ENCODE measurements around the gene KRTAP3-1.
"Not testable (repeated sequence)": the region's sequence is repeated elsewhere in the genome, so short reads cannot be mapped to it uniquely, and the experiment has no call there.

The KRTAP3-1 gene

DNA sequence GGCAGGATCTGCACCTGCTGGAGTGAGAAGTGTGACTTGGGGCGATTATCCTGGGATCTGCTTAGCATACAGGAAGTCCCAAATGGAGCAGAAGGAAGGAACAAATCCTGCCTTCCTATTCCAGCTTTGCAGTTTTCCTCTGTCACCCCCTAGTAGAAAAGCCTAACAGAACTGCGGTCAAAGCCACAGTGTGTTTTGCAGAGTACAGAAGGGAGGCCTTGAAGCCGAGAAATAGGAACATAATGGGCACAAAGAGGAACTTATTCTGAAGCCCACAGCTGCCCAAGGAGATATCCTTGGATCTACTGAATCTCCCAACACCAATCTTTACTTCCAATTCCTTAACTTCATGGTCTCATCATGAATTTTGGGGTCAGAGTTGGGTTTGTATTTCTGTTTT, 9.6 kb upstream of the KRTAP3-1 start:
- no peak overlapping the region for H3K4me3 ChIP-seq (ENCODE audit: low read depth, low read length)
- no peak for DNase-seq (ENCODE audit: low read depth)

DNA sequence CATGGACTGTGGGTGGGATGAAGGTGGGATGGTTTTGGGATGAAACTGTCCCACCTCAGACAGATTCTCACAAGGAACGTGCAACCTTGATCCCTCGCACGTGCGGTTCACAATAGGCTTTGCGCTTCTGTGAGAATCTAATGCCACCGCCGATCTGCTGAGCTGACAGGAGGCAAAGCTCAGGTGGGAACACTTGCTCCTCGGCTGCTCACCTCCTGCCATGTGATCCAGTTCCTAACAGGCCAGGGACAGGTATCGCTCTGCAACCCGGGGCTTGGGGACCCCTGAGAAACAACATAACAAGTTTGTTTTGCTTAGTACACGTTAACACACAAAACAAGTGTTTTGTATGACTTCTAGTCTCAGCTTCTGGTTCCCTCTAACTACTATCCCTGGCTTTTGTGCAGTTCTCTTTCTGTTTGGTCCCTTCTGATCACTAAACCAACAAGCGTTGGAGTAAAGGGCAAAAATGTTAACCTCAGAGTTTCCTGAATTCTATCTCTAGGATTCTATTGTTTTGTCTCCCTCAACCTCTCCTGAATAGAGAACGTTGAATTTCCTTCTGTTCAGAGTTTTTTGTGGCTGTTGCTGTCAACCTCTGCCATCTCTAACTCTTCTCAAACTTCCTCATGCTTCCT, 7.8 kb upstream of the KRTAP3-1 start:
- H3K4me3 ChIP-seq (ENCODE audit: low read depth, low read length): no peak overlapping the region
- no peak for DNase-seq (ENCODE audit: low read depth)

DNA sequence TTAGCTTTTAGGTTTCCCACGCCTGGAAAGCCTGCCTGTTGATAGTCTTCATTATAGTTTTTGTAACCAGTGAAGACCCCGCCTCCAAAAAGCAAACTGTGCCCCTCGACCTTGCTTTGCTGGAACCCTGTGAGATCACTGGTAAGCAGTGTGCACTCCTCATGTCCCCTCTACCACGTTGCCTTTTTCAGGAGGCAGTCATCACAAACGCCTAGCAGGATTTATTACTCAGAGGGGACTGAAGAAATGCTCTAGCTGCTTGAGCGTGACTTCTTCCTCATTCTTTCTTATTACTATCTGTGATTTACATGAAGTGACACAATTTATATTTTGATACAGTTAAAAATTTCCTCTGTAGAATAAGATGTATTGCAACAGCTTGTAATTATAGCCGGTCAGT, 6.5 kb upstream of the KRTAP3-1 start:
- no peak for DNase-seq (ENCODE audit: low read depth)
- no peak overlapping the region for H3K4me3 ChIP-seq (ENCODE audit: low read depth, low read length)

DNA sequence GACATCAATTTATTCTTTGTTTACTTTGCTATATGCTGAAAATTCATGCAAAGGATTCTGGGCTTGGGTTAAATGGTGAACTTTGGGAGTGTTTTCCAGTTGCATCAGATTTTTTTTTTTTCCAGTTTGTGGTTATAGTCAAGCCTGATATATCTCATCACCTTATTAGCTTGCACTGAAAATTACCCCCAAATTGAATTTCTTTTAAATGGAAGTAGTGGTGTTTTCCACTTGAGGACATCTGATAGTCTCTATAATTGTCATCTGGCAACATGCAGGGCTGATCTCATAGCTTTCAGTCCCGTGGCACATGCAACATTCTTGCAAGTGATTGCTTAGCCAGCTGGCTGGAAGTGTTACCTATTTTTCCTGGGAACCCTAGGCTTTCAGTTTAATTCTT, 4.7 kb upstream of the KRTAP3-1 start:
- DNase-seq (ENCODE audit: low read depth): peak; percentile 24
- no peak overlapping the region for H3K4me3 ChIP-seq (ENCODE audit: low read depth, low read length)

DNA sequence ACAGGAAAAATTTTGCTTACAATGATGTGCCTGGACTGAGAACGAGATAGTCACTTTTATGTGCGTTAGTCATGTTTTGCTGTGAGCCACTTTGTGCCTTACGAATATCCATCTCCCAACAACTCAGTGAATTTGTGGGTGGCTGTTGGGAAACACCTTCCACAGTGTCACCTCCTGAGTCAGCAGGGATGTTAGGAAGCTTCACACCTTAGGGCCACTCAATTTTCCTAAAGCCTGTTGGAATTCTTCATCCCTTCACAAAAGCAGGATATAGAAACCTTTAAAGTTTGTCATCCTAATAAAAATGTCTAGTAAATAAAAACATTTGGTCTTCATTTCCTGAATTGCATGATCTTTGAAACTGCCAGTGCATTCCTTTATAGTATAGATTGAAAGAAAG, 4.3 kb upstream of the KRTAP3-1 start:
- no peak overlapping the region for H3K4me3 ChIP-seq (ENCODE audit: low read depth, low read length)
- no peak for DNase-seq (ENCODE audit: low read depth)

DNA sequence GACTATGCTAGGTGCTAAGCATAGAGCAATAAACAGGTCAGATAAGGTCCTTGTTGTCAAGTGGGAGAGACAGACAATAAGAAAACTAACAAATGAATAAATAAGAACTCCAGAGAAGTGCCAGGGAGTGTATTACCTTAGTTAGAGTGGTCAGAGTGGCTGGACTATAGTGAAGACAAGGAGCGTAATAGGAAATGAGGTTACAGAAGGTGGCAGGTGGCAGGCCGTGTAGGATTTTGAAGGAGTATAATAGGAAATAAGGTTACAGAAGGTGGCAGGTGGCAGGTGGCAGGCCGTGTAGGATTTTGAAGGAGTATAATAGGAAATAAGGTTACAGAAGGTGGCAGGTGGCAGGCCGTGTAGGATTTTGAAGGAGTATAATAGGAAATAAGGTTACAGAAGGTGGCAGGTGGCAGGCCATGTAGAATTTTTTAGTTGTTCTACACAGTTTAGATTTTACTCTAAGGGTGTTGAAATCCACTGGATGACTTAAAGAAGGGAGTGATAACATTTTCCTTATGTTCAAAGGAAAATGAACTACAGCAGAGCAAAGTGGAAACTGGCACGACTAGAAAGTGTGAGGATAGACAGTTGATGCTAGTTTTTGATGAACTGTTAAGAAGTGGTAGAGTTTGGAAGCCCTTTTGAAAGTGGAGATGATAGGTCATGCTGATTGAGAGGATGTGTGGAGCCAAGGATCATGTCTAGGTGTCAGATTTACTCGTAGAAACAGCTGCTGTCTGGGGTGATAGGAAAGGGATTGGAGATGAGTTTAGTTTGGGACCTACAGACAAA, 3.6 kb upstream of the KRTAP3-1 start:
- DNase-seq (ENCODE audit: low read depth): no peak
- no peak overlapping the region for H3K4me3 ChIP-seq (ENCODE audit: low read depth, low read length)

DNA sequence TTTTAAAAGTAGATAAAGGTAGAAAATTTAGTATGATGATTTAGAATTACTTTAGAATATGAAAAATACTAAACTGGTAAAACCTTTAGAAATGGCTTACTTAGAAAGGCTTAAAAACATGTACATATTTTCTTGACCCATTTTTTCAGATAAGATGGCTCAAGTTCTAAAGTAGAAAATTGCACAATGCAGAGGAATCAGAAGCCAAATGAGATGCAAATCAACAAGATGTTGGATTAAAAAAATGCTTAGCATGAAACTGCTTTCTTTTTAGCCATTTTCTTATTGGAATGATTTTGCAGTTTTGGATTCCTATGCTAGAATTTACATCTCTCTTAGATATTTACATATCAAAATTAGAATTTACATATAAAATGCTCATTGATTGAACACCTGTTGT, 1.5 kb upstream of the KRTAP3-1 start:
- no peak overlapping the region for H3K4me3 ChIP-seq (ENCODE audit: low read depth, low read length)
- no peak for DNase-seq (ENCODE audit: low read depth)

DNA sequence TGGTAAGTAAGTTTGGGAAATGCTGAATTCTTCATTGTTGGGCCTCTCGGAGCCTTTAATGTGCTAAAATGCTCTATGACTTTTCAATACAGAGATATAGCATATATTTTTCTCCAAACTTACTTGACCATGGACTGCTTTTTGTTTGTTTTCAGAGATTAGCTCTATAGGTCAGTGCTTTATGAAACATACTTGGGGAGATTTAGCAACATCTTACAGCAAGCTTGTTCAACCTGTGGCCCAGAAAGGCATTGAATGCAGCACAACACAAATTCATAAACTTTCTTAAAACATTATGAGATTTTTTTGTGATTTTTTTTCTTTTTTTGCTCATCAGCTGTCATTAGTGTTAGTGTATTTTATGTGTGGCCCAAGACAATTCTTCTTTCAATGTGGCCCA, 1.0 kb upstream of the KRTAP3-1 start:
- H3K4me3 ChIP-seq (ENCODE audit: low read depth, low read length): no peak overlapping the region
- DNase-seq (ENCODE audit: low read depth): no peak

DNA sequence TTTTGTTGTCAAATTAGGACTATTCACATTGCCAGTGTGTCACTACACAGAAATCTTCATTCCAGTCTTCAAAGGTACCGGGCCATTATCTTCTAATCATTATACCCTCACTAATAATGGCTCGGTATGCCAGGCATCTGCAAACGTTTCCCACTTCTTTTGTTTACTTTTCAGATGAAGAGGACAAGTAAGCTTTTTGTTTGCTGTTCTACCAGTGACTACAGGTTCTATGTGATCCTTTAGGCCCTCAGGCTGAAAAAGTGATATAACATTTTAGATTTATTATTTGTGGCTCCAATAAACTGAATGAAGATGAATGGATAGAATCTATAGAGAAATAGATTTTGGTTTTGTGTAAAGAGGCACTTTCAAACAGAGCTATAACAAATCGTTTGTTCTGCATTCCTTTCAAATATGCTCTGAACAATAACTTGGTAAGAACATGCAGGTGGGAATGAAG, 403 bp upstream of the KRTAP3-1 start:
- no peak overlapping the region for H3K4me3 ChIP-seq (ENCODE audit: low read depth, low read length)
- no peak for DNase-seq (ENCODE audit: low read depth)

DNA sequence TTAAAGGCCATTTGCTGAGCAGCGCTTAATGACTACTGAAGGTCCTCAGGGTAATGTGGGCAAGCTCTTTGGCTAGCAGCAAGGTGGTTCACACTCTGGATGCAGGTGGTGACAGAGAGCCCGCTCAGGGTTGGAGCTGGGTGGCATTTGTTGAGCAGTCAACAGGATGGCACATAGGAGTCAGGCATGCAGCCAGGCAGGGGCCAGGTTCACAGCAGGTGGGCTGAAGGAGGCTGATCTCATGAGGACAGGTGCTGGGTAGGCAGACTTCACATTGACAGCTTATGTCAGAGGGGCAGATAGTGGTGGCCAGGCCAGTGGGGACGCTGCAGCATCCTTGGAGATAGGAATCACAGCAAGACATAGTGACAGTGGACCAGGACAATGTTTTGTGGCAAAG, 4.5 kb downstream of the KRTAP3-1 start:
- no peak for DNase-seq (ENCODE audit: low read depth)
- H3K4me3 ChIP-seq (ENCODE audit: low read depth, low read length): no peak overlapping the region

DNA sequence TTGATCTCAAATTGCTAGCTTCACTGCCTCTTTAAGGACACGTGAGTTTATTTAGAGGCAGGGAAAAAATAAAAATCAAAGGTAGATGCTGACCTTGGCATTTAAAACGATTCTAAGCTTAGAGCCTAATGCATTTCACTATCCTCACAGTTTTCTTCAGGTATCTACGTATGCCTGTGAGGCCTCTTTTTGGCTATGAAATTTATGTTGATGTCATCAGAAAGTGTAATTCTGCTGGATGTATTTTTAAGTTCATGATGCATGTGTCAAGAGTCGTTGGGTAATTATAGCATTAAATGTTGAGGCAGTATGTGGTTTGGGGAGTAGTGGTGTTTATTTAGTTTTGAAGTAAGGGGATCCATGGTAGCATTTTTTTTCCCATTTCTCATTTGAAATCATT, 5.0 kb downstream of the KRTAP3-1 start:
- no peak overlapping the region for H3K4me3 ChIP-seq (ENCODE audit: low read depth, low read length)
- no peak for DNase-seq (ENCODE audit: low read depth)

DNA sequence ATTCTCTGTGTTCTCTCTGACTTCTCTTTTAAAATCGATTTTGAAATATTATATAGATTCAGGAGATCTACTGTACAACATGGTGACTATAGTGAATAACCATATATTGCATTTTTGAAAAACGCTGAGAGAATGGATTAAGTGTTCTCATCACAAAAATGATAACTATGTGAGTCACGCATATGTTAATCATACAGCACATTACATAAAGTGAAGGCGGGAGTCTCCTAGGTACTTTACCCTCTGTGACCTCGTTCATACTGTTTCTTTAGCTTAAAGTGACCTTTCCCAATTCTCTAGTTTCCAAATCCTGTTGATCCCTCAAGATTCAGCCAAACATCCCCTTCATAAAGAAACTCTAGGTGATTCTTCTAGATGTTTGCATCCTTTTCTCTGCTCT, 6.1 kb downstream of the KRTAP3-1 start:
- DNase-seq (ENCODE audit: low read depth): no peak
- no peak overlapping the region for H3K4me3 ChIP-seq (ENCODE audit: low read depth, low read length)

DNA sequence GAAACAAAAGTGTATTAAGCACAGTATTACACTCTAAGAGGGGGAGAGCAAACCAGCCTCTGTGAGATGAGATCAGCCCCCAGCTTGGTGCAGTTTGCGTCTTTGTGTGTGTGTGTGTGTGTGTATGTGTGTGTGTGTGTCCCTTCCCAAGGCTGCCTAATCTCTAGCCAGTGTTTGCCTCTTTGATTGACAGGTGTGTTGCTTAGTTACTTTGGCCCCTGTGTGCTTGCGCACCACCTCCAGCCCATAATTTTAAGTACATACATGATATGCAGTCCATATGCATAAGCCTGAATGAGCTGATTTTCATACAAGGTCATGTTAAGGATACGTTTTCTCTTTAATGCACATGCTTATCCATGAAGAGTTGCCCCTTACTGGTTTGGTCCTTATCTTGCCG, 7.1 kb downstream of the KRTAP3-1 start:
- H3K4me3 ChIP-seq (ENCODE audit: low read depth, low read length): no peak overlapping the region
- DNase-seq (ENCODE audit: low read depth): no peak

DNA sequence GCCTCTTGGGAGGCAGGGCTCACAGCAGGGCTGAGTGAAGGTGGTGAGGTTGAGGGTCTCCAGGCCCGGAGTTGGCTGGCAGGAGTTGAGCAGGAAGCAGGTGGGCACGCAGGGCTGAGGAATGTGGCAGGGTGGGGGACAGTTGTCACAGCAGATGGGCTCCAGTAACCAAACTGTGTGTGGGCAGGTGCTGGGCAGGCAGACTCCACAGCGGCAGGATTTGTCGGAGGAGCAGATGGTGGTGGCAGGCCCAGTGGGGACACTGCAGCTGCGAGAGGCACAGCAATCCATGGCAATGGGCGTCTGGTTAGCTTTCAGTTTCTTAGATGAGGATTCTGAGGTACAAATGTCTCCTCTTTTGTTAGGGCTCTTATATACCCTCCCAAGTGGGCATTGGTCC, 9.4 kb downstream of the KRTAP3-1 start, which contains the start of gene KRTAP3-2:
TSS of gene KRTAP3-2 (minus strand) at position 344 of the 400 bp plus-strand sequence. CDS start at position 291, 53 bp downstream.
- H3K4me3 ChIP-seq (ENCODE audit: low read depth, low read length); DNase-seq (ENCODE audit: low read depth): not testable (repeated sequence)

DNA sequence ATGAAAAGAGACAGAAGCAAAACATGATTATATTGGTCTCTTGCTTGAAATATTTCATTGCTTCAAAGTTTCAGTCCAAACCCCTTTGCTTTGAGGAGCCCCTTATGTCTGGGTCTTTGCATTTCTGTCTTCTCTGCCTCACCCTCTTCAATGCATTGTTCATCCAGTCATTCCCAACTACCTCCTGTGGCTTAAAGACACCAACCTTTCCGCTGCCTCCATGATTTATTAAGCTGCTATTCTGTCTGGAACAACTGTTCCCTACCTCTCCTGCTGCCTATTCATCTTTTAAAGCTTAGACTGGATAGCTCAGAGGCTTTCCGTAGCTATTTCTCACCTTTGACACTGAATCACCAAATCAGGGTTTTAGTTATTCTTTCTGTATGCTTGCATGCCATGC, 11.6 kb downstream of the KRTAP3-1 start:
- DNase-seq (ENCODE audit: low read depth): no peak
- no peak overlapping the region for H3K4me3 ChIP-seq (ENCODE audit: low read depth, low read length)

DNA sequence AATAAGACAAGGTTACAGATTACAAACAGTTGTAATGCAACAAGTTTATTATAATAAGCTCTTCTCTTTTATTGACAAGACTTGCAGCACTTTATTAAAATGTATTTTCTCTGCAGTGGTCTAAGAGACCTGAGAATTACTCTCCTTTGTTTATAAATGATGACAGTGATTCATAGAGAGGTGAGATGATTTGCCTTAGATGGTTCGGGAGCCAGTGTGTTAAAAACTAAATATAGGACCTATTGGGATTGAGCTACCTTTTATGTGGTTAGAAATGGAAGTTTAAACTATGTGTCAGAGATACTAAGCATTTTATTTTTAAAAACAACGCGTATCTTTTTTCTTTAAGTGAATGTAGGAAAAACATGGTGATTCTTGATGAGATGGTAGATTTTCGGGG, 12.1 kb downstream of the KRTAP3-1 start:
- DNase-seq (ENCODE audit: low read depth): no peak
- no peak overlapping the region for H3K4me3 ChIP-seq (ENCODE audit: low read depth, low read length)

DNA sequence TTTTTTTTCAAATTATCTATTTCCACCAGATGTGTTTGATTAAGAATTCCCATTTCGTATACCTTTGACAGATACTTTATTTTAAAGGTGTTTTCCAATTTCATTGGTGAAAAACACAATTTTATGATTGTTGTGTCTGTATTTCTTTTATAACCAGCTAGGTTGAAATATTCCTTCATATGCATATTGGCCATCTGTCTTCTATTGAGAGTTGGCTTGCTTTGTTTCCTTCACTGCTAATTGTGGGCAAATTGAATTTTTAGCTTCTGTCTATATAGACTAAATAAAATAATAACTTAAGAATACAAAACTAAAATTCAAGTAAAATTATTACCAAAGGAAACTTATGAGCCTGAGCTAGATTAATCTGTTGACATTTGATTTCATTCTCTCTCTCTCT, 13.8 kb downstream of the KRTAP3-1 start:
- no peak for DNase-seq (ENCODE audit: low read depth)
- H3K4me3 ChIP-seq (ENCODE audit: low read depth, low read length): no peak overlapping the region

DNA sequence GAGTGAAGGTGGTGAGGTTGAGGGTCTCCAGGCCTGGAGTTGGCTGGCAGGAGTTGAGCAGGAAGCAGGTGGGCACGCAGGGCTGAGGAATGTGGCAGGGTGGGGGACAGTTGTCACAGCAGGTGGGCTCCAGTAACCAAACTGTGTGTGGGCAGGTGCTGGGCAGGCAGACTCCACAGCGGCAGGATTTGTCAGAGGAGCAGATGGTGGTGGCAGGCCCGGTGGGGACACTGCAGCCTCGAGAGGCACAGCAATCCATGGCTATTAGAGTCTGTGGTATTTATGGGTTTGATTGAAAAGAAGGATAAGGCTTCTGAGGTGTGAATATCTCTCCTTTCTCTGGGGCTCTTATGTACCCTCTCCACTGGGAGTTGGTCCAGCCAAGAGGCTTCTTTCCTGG, 15.1 kb downstream of the KRTAP3-1 start, which contains the start of gene KRTAP3-3:
TSS of gene KRTAP3-3 (minus strand) at position 326 of the 400 bp plus-strand sequence. CDS start at position 259, 67 bp downstream.
- no peak within 1 kb of the TSS for H3K4me3 ChIP-seq (ENCODE audit: low read depth, low read length)
- DNase-seq (ENCODE audit: low read depth): no peak

DNA sequence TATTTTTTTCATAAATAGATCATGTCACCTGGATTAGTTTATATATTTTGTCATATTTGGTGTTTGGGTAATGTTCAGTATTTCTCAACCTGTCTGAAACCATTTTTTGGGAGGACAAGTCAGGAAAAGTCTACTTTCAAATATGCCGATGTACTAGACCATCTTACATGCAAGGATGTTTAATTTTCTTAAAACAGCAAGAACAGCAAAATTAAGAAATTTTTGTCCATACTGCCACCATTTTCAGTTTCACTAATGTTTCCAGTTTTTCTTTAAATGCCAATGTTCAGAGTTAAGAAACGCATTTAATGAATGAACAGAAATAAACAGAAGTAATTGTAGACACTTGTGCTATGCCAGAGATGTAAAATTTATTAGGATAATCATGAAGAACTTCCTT, 15.8 kb downstream of the KRTAP3-1 start:
- DNase-seq (ENCODE audit: low read depth): no peak
- H3K4me3 ChIP-seq (ENCODE audit: low read depth, low read length): no peak overlapping the region

DNA sequence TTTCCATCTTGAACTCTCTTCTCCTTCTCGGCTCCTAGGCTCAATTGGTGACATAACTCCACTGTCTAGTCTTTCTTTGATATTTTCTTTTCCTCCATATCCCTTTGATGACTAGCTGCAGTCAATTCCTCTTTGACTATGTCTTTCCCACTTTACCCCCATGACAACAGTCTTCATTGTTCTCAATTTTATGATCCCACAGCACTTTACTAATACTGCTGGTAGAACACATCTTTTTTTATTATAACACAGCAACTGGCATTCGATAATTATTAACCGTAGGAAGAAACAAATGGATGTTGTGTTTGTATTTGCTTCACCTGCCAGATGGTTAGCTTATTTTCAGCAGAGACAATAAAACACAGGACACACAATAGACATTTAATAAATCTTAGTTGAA, 16.3 kb downstream of the KRTAP3-1 start:
- no peak overlapping the region for H3K4me3 ChIP-seq (ENCODE audit: low read depth, low read length)
- DNase-seq (ENCODE audit: low read depth): no peak

DNA sequence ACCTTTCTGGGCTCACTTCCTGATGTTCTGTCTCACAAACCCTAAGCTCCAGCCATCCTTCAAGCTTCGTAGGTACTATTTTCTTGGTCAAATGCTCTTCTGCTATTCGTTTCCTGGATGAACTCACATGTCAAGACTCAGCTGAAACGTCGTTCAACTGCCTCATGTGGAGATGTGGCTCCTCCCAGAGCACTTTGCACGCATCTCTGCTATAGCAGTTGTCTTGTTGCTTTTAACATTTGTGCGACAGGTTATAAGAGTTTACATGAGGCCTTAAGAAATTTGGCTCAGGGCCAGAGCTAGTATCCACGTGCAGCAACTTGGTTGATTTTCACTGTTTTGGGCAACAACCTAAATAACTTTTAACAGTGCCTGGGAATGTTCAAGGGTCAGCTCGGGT, 22.0 kb downstream of the KRTAP3-1 start:
- DNase-seq (ENCODE audit: low read depth): no peak

More for the DNA sequence above, 22.0 kb downstream of the KRTAP3-1 start:
- no peak overlapping the region for H3K4me3 ChIP-seq (ENCODE audit: low read depth, low read length)

All from skeletal muscle cell (primary cell).